ENCODE measurements around the gene PRDM11. TPM values are rescaled to one million over a fixed set of nuclear protein-coding genes. Genes with fewer than 3 reads are reported as not detected.

PRDM11 gene
- total and polyA plus RNA-seq, 2 of the 4 experiments (the other 2 are of a cell fraction) = 2.2 to 2.7 TPM

- dilution Hi-C loops (cut with HindIII; ENCODE audit: low sequenced_read_pairs, unreplicated experiment) = no loop called here
- WGBS, 2 experiments (ENCODE audit: extremely low coverage in 2 of 2, insufficient read length in 1 of 2) = no CpG with 5 or more reads among the region's 8 CpGs
- BruUV-seq (replicated peaks) = no TSS peak
- H3K9me3 ChIP-seq (ENCODE audit: control insufficient read depth, insufficient read depth, low read length) = no peaks in the 10 kb centered on the region
- H2BK5ac ChIP-seq (ENCODE audit: low read depth, low read length, poor library complexity, severe bottlenecking) = no peak overlapping the region
- H3K4me2 ChIP-seq (ENCODE audit: low read depth, low read length) = peak overlapping the region; percentile 66
- H2BK120ac ChIP-seq (ENCODE audit: low read depth, low read length) = peak overlapping the region; percentile 80
- in situ Hi-C loops (cut with MboI; ENCODE audit: low sequenced_read_pairs) = no loop called here
- ATAC-seq (ENCODE audit: low read depth) (peak; percentile 87), DNase-seq (peak; percentile 88)
- peaks cover 17% of the 10 kb centered on the region for H3K27me3 ChIP-seq (ENCODE audit: control insufficient read depth, insufficient read depth, low read length)
- no peak overlapping the region for H3K23ac ChIP-seq (ENCODE audit: low read depth, low read length)
- 0 out of 2 replicates have a peak overlapping the region, but pooled peaks have one; percentile 5 for H3K4me3 ChIP-seq (ENCODE audit: insufficient read depth, low read depth, low read length)
- H4K20me1 ChIP-seq (ENCODE audit: insufficient read depth, low read length) = peaks cover 4% of the 10 kb centered on the region; the same call in 1 of the 2 replicates
- peak overlapping the region; percentile 25; the same call in 1 of the 2 replicates for H3K27ac ChIP-seq (ENCODE audit: insufficient read depth, low read length)
- H3K9ac ChIP-seq (ENCODE audit: low read depth, low read length) = peak overlapping the region; percentile 18
- H2AFZ ChIP-seq (replicated peaks; ENCODE audit: low read length, poor library complexity) = peak overlapping the region; percentile 91
- no peak overlapping the region for H4K5ac ChIP-seq (ENCODE audit: low read depth, low read length)
- H3K36me3 ChIP-seq (ENCODE audit: control insufficient read depth, insufficient read depth, low read length) = no peaks in the 10 kb centered on the region
- H3K9me1 ChIP-seq (ENCODE audit: insufficient read depth, low read length) = no peaks in the 10 kb centered on the region; the same call in 1 of the 2 replicates
- 0 out of 2 replicates have a peak overlapping the region, but pooled peaks have one; percentile 38 for H3K14ac ChIP-seq (replicated peaks; ENCODE audit: low read depth, low read length)
- peak overlapping the region; percentile 58; the same call in 1 of the 2 replicates for H2AK5ac ChIP-seq (ENCODE audit: low read depth, low read length)
- CTCF ChIA-PET = interaction anchor here (0.6 to 5.4 kb wide), 18 partner anchors 15 to 476 kb away, joined by 3 to 70 read pairs (median 4); no protein-coding TSS in a partner anchor
- H3K4me1 ChIP-seq (ENCODE audit: control insufficient read depth, insufficient read depth, low read length) = peaks cover 5% of the 10 kb centered on the region; the same call in 1 of the 2 replicates
- H3K18ac ChIP-seq (ENCODE audit: low read depth, low read length) = no peak overlapping the region; the same call in 1 of the 2 replicates
- peak overlapping the region; percentile 83 for H2AK9ac ChIP-seq (replicated peaks; ENCODE audit: low read depth, low read length, poor library complexity)
- POLR2A ChIA-PET (ENCODE audit: unreplicated experiment) = interaction anchor here (1.0 kb wide), 1 partner anchor 172 kb away, joined by 4 read pairs; no protein-coding TSS in a partner anchor
- peak overlapping the region; percentile 71 for H2BK20ac ChIP-seq (ENCODE audit: low read depth, low read length)
- TF ChIP-seq NFE2L2 (IDR thresholded peaks at IDR 0.05; ENCODE audit: low read depth, low read length) = no peak
- TF ChIP-seq POLR2A (IDR thresholded peaks at IDR 0.05; ENCODE audit: low read depth, low read length) = no peak
- TF ChIP-seq CTCF (conservative IDR thresholded peaks at IDR 0.05; ENCODE audit: low read depth, low read length) = peak; percentile 95
- TF ChIP-seq FOS (IDR thresholded peaks at IDR 0.05; ENCODE audit: low read depth, low read length) = peak; percentile 65
- TF ChIP-seq ELK1 (IDR thresholded peaks at IDR 0.05; ENCODE audit: borderline replicate concordance, low read depth, low read length) = no peak
- peak; percentile 11; the same call in 1 of the 2 replicates for TF ChIP-seq BHLHE40 (IDR thresholded peaks at IDR 0.05; ENCODE audit: low read depth, low read length)
- peak; percentile 96 for TF ChIP-seq RAD21 (IDR thresholded peaks at IDR 0.05; ENCODE audit: low read length)
- TF ChIP-seq MAZ (IDR thresholded peaks at IDR 0.05; ENCODE audit: borderline replicate concordance, low read depth, low read length) = peak; percentile 76
- no peak for TF ChIP-seq CEBPB (IDR thresholded peaks at IDR 0.05; ENCODE audit: low read depth, low read length)
- TF ChIP-seq MXI1 (IDR thresholded peaks at IDR 0.05; ENCODE audit: borderline replicate concordance, low read depth, low read length) = 0 out of 2 replicates have a peak, but pooled peaks have one; percentile 32
- TF ChIP-seq RCOR1 (IDR thresholded peaks at IDR 0.05; ENCODE audit: insufficient replicate concordance, low read length) = no peak
- no peak for TF ChIP-seq RFX5 (IDR thresholded peaks at IDR 0.05; ENCODE audit: low read depth, low read length)
- peak; percentile 92 for TF ChIP-seq SMC3 (IDR thresholded peaks at IDR 0.05; ENCODE audit: low read depth, low read length)
- H4K91ac ChIP-seq (ENCODE audit: insufficient read depth, low read depth, low read length) = no peak overlapping the region
- intact Hi-C loops (cut with micrococcal nuclease) = loop anchor here (1.0 to 10.0 kb wide), 4 partner anchors 153 to 548 kb away; partner anchors contain the start of gene TP53I11
- H3K56ac ChIP-seq (ENCODE audit: extremely low read depth, insufficient read depth, low read length) = no peak overlapping the region
- H4K8ac ChIP-seq (ENCODE audit: low read depth in 2 of 2, low read length in 2 of 2) = peak overlapping the region in 1 of 2 experiments; percentile 38; a peak in 1 of 4 replicates
- H3K79me1 ChIP-seq (ENCODE audit: low read depth in 1 of 2, low read length in 2 of 2) = no peaks in the 10 kb centered on the region
- peak overlapping the region; percentile 52; the same call in 1 of the 3 replicates for H2BK15ac ChIP-seq (ENCODE audit: low read depth, low read length)
- H3K4ac ChIP-seq (ENCODE audit: low read depth, low read length) = peak overlapping the region; percentile 68
Observed at GRCh38 chr11:45102810-45103621, 43.4 kb upstream of the PRDM11 start.
